Endothelial cell (in vitro differentiated cells): Measurements from ENCODE around the gene SLC24A3. TPM values are rescaled to one million over a fixed set of nuclear protein-coding genes. Genes with fewer than 3 reads are reported as not detected.

Source experiments
- DNase-seq: peaks from one replicate; pipeline ENCODE4 v3.0.0; 2021; ENCODE audit warnings: low spot score
- H3K27ac Mint-ChIP-seq: one replicate; pipeline ENCODE4 v1.8.0; 2021; ENCODE audit warnings: mixed read lengths, inconsistent platforms; ENCODE audit not compliant: unreplicated experiment
- H3K27me3 Mint-ChIP-seq: one replicate; pipeline ENCODE4 v1.8.0; 2021; ENCODE audit warnings: mild to moderate bottlenecking, moderate library complexity, mixed read lengths, inconsistent platforms; ENCODE audit not compliant: unreplicated experiment
- H3K36me3 Mint-ChIP-seq: one replicate; pipeline ENCODE4 v1.8.0; 2021; ENCODE audit warnings: mild to moderate bottlenecking, low read depth, mixed read lengths, inconsistent platforms; ENCODE audit not compliant: unreplicated experiment
- H3K4me1 Mint-ChIP-seq: one replicate; pipeline ENCODE4 v1.8.0; 2021; ENCODE audit warnings: mild to moderate bottlenecking, mixed read lengths, inconsistent platforms; ENCODE audit not compliant: unreplicated experiment
- H3K4me3 Mint-ChIP-seq: one replicate; pipeline ENCODE4 v1.8.0; 2021; ENCODE audit warnings: mild to moderate bottlenecking, mixed read lengths, inconsistent platforms; ENCODE audit not compliant: unreplicated experiment
- H3K9me3 Mint-ChIP-seq: one replicate; pipeline ENCODE4 v1.8.0; 2021; ENCODE audit warnings: mixed read lengths, inconsistent platforms; ENCODE audit not compliant: unreplicated experiment
- total RNA-seq: library from RNA; stranded (reverse); fragmentation: NEBNext Ultra II Directional; extraction: Animal tissue kit (Norgen Biotek cat#: 25700); gene quantifications from one replicate; pipeline ENCODE4 v1.2.1, GENCODE V29; 2021; ENCODE audit not compliant: unreplicated experiment
- TF ChIP-seq, protein P1 (sequence below): fragments of 200-600 bp; sonication (generic); IDR thresholded peaks from one replicate; pipeline ENCODE4 v1.5.0; 2021; ENCODE audit warnings: antibody characterized with exemption; ENCODE audit not compliant: unreplicated experiment

SLC24A3 gene
- total RNA-seq, 1 donor from 2014 or later, result 0.15 TPM

DNA sequence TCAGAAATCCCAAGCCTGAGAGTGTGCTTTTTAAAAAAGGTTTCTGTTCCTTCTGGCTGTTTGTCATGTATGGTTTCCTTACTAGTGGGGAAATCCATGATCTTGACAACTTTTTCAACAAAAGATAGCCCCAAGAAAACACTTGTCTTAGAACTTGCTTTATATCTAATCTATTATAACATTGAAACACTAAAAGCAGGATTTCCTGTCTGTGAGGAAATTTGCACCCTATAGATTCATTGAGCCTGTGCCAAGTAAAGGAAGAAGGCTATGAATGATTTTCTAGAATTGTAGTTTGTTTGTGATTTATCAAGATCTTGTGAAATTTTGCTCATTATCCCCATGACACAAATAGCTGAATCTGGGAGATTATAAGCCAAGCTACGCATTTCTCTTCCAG is 307.0 kb downstream of the SLC24A3 start:
- no peaks in the 10 kb centered on the region for H3K36me3 Mint-ChIP-seq
- H3K4me1 Mint-ChIP-seq, result peaks cover 8% of the 10 kb centered on the region
- peaks cover 3% of the 10 kb centered on the region for H3K9me3 Mint-ChIP-seq
- TF ChIP-seq, protein P1, sequence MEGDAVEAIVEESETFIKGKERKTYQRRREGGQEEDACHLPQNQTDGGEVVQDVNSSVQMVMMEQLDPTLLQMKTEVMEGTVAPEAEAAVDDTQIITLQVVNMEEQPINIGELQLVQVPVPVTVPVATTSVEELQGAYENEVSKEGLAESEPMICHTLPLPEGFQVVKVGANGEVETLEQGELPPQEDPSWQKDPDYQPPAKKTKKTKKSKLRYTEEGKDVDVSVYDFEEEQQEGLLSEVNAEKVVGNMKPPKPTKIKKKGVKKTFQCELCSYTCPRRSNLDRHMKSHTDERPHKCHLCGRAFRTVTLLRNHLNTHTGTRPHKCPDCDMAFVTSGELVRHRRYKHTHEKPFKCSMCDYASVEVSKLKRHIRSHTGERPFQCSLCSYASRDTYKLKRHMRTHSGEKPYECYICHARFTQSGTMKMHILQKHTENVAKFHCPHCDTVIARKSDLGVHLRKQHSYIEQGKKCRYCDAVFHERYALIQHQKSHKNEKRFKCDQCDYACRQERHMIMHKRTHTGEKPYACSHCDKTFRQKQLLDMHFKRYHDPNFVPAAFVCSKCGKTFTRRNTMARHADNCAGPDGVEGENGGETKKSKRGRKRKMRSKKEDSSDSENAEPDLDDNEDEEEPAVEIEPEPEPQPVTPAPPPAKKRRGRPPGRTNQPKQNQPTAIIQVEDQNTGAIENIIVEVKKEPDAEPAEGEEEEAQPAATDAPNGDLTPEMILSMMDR, result no peak
- no peak overlapping the region for H3K4me3 Mint-ChIP-seq
- DNase-seq, result no peak
- peaks cover 8% of the 10 kb centered on the region for H3K27me3 Mint-ChIP-seq
- H3K27ac Mint-ChIP-seq, result no peak overlapping the region

DNA sequence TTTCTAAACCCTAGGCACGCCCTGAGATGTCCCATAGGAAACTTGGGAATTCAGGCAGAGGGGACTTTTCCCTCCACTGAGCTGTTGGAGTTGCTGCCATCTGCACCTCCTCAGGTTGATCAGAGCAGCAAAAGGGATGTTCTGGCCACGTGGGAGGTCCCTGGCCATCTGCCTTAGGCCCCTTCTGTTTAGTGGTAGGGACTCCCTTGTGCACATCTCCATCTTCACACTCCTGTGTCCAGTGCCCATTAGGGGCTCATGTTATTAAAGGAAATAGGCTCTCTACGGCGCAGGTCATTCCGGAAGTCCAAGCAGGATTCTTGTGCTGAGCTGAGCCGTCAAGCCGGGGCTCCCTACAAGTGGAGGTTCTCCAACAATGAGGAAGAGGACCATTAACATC is 307.8 kb downstream of the SLC24A3 start:
- H3K4me3 Mint-ChIP-seq, result no peak overlapping the region
- no peak for DNase-seq
- H3K9me3 Mint-ChIP-seq, result peaks cover 3% of the 10 kb centered on the region
- TF ChIP-seq, protein P1, result no peak
- peaks cover 8% of the 10 kb centered on the region for H3K4me1 Mint-ChIP-seq
- H3K36me3 Mint-ChIP-seq, result no peaks in the 10 kb centered on the region
- H3K27me3 Mint-ChIP-seq, result peaks cover 10% of the 10 kb centered on the region
- no peak overlapping the region for H3K27ac Mint-ChIP-seq

DNA sequence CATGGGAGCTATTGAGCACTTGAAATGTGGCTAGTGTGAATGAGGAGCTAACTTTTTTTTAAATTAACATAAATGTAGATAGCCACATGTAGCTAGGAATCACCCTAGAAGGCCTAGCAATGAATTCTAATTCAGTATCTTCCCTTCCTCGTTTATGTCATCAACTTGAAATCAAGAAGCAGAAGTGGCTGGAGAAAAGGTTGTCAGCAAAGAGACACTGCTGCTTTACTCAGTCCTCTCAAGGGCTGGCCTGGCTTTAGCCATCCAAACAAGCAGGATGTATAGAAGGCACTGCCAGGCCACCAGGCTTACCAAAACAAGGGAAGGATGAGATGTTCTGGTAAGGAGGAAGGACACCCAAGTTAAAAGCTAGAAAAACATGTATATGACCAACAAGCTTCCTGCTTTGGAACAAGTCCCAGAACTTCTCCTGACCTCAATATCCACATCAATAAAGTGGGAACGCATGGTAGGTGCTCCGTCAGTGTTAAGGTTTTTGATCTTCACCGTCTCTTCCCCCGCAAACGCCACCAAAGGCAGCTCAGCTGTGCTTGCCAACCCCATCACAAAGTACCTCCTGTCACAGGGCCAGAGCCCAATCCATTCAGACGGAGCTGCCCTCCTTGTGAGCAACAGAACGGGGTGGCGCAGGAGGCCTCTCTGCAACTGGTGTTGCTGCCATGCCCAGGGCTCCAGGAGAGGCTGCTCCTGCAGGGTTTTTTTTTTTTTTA is 309.8 kb downstream of the SLC24A3 start:
- H3K36me3 Mint-ChIP-seq, result no peaks in the 10 kb centered on the region
- H3K4me3 Mint-ChIP-seq, result no peak overlapping the region
- peaks cover 3% of the 10 kb centered on the region for H3K9me3 Mint-ChIP-seq
- peaks cover 8% of the 10 kb centered on the region for H3K4me1 Mint-ChIP-seq
- peaks cover 7% of the 10 kb centered on the region for H3K27me3 Mint-ChIP-seq
- H3K27ac Mint-ChIP-seq, result no peak overlapping the region
- TF ChIP-seq, protein P1, result no peak
- DNase-seq, result no peak

DNA sequence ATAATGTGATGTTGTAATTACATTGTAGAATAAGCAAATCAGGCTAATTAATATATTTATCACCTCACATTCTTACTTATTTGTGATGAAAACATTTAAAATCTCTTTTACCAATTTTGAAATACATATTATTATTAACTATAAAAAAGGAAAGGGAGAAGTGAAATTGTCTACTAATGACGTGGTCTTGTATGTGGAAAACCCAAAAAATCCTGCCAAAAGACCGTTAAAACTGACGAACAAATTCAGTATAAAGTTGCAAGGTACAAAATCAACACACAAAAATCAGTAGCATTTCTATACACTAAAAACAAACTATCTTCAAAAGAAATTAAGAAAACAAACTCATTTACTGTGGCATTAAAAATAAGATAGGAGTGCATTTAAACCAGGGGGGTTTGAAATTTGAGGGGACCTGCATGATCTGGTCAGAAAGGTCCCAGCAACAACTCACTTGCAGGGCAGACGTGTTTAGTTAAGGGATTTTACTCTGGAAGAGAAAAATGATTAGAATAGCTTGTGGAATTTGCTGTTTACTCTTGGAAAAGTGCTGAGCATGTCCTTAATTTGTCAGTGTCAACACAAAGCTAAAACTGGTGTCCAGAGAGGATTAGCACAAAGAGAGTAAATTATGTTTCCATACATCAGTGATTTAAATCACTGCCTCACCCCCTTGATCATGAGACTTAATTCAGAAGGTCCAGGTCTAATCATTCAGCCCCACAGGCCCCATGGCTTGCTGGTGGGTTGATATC is 310.6 kb downstream of the SLC24A3 start:
- Mint-ChIP-seq H3K4me3 (no peak overlapping the region), H3K27me3 (peaks cover 7% of the 10 kb centered on the region), H3K9me3 (peaks cover 3% of the 10 kb centered on the region), H3K27ac (no peak overlapping the region), H3K36me3 (no peaks in the 10 kb centered on the region), H3K4me1 (peaks cover 8% of the 10 kb centered on the region)
- DNase-seq, result no peak
- TF ChIP-seq, protein P1, result no peak

DNA sequence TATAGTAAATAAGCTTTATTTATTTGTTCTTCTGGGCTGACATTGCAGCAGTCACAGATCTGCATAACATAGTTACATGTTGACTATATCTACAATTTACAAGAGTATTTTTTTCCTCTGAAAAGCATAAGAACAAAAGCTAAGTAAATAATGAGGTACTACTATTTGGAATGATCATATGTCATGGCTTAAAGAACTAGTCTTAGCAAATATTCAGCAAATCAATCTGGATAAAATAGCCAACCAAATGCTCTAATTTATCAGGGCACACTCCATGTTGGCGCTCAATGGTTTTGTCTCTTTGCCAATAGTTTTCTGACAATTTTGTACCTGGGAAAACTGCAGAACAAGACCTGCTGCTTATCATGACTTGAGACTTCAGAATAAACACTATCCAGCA is 312.2 kb downstream of the SLC24A3 start:
- TF ChIP-seq, protein P1, result no peak
- DNase-seq, result no peak
- Mint-ChIP-seq H3K4me3 (no peak overlapping the region), H3K36me3 (no peaks in the 10 kb centered on the region), H3K9me3 (peaks cover 3% of the 10 kb centered on the region), H3K27ac (no peak overlapping the region), H3K27me3 (peaks cover 5% of the 10 kb centered on the region), H3K4me1 (peaks cover 2% of the 10 kb centered on the region)
